ENCODE measurements around the gene SLC2A9. TPM values are rescaled to one million over a fixed set of nuclear protein-coding genes. Genes with fewer than 3 reads are reported as not detected.
A peak's percentile ranks its signal among the peaks of the same experiment; 100 is the strongest.

The SLC2A9 gene
- total RNA-seq, 6 donors from 2014 or later, result 5.4 to 25.1 (median 13.0) TPM

- no peak overlapping the region for H3K4me3 ChIP-seq
- H3K9me3 ChIP-seq, result no peaks in the 10 kb centered on the region
- no peaks in the 10 kb centered on the region for H3K4me1 ChIP-seq
- H3K36me3 ChIP-seq, result no peaks in the 10 kb centered on the region
- no peak overlapping the region for H3K27ac ChIP-seq
- peak in 1 of 2 donors; percentile 44 for DNase-seq
- WGBS, 2 donors, result 52 to 63% methylated on average over 9 of the region's 9 CpGs
- ATAC-seq (ENCODE audit: low FRiP score in 2 of 2), result peak; percentile 65 to 69
- no peaks in the 10 kb centered on the region for H3K27me3 ChIP-seq
- peak in 3 of 6 experiments; percentile 17 to 37 (median 28) for TF ChIP-seq CTCF (IDR thresholded peaks at IDR 0.05)
- TF ChIP-seq POLR2AphosphoS5 (IDR thresholded peaks at IDR 0.05), result no peak
Measured at GRCh38 chr4:9898596-9899305, 122.5 kb downstream of the SLC2A9 start.

- no peak for ATAC-seq (ENCODE audit: low FRiP score in 2 of 2)
- WGBS, 2 donors, result 64 to 71% methylated on average over 4 of the region's 4 CpGs
Measured at GRCh38 chr4:9895333-9895705, 126.0 kb downstream of the SLC2A9 start.

GRCh38 chr4:9894644-9895332 is 126.5 kb downstream of the SLC2A9 start:
- no peaks in the 10 kb centered on the region for H3K36me3 ChIP-seq
- H3K27me3 ChIP-seq, result no peaks in the 10 kb centered on the region
- DNase-seq, result no peak
- H3K4me1 ChIP-seq, result no peaks in the 10 kb centered on the region
- TF ChIP-seq POLR2A (IDR thresholded peaks at IDR 0.05) (no peak), EP300 (IDR thresholded peaks at IDR 0.05) (no peak), CTCF (IDR thresholded peaks at IDR 0.05) (no peak), POLR2AphosphoS5 (IDR thresholded peaks at IDR 0.05) (no peak)
- no peak for ATAC-seq (ENCODE audit: low FRiP score in 2 of 2)
- 53 to 70% methylated on average over 3 of the region's 3 CpGs for WGBS, 2 donors
- H3K27ac ChIP-seq, result no peak overlapping the region
- no peak overlapping the region for H3K4me3 ChIP-seq
- no peaks in the 10 kb centered on the region for H3K9me3 ChIP-seq

More at GRCh38 chr4:9895333-9895705, 126.0 kb downstream of the SLC2A9 start:
- H3K27me3 ChIP-seq, result no peaks in the 10 kb centered on the region
- H3K27ac ChIP-seq, result no peak overlapping the region
- no peak overlapping the region for H3K4me3 ChIP-seq
- H3K9me3 ChIP-seq, result no peaks in the 10 kb centered on the region
- H3K36me3 ChIP-seq, result no peaks in the 10 kb centered on the region
- no peaks in the 10 kb centered on the region for H3K4me1 ChIP-seq
- no peak for DNase-seq
- no peak for TF ChIP-seq EP300 (IDR thresholded peaks at IDR 0.05)
- TF ChIP-seq POLR2A (IDR thresholded peaks at IDR 0.05), result no peak
- TF ChIP-seq CTCF (IDR thresholded peaks at IDR 0.05), result no peak
- TF ChIP-seq POLR2AphosphoS5 (IDR thresholded peaks at IDR 0.05), result no peak

GRCh38 chr4:9893329-9894108 is 127.8 kb downstream of the SLC2A9 start:
- H3K27me3 ChIP-seq, result no peaks in the 10 kb centered on the region
- H3K27ac ChIP-seq, result no peak overlapping the region
- H3K4me1 ChIP-seq, result no peaks in the 10 kb centered on the region
- no peaks in the 10 kb centered on the region for H3K9me3 ChIP-seq
- no peaks in the 10 kb centered on the region for H3K36me3 ChIP-seq
- H3K4me3 ChIP-seq, result no peak overlapping the region
- no peak for DNase-seq
- 69 to 78% methylated on average over 8 of the region's 8 CpGs for WGBS, 2 donors
- no peak for ATAC-seq (ENCODE audit: low FRiP score in 2 of 2)
- TF ChIP-seq CTCF (IDR thresholded peaks at IDR 0.05), result no peak
- TF ChIP-seq EP300 (IDR thresholded peaks at IDR 0.05), result no peak
- no peak for TF ChIP-seq POLR2A (IDR thresholded peaks at IDR 0.05)
- no peak for TF ChIP-seq POLR2AphosphoS5 (IDR thresholded peaks at IDR 0.05)
